ENCODE measurements around the gene USP54. TPM values are rescaled to one million over a fixed set of nuclear protein-coding genes. Genes with fewer than 3 reads are reported as not detected.

USP54 gene
- total RNA-seq, 1 experiment from 2014 or later = 37.9 TPM

GRCh38 chr10:73556855-73557254 lies 34.3 kb downstream of the USP54 start:
- Histone ChIP-seq H3K23me2 (ENCODE audit: insufficient read length, low read depth, low read length, poor library complexity, severe bottlenecking) (no peaks in the 10 kb centered on the region), H4K20me1 (ENCODE audit: control insufficient read depth, insufficient read depth, insufficient read length) (no peaks in the 10 kb centered on the region), H3T11ph (ENCODE audit: low read length) (no peak overlapping the region), H3K4ac (ENCODE audit: low read depth, low read length) (no peak overlapping the region), H4K91ac (ENCODE audit: insufficient read length, low read depth, low read length) (no peak overlapping the region), H2BK12ac (ENCODE audit: insufficient read length, low read depth, low read length) (no peak overlapping the region), H3K23ac (ENCODE audit: insufficient read length, low read depth, low read length) (no peak overlapping the region), H3K27me3 (ENCODE audit: insufficient read depth, low read length) (no peaks in the 10 kb centered on the region), H2AK5ac (ENCODE audit: insufficient read length, low read length) (no peak overlapping the region), H3K4me2 (ENCODE audit: insufficient read depth, insufficient read length, low read length) (no peak overlapping the region), H2BK120ac (ENCODE audit: low read depth, low read length, poor library complexity, severe bottlenecking) (no peak overlapping the region), H2AFZ (ENCODE audit: low read length) (no peak overlapping the region), H2BK5ac (ENCODE audit: insufficient read length, low read length) (no peak overlapping the region), H3K14ac (ENCODE audit: insufficient read depth, low read length) (no peak overlapping the region), H2BK20ac (ENCODE audit: low read depth, low read length, poor library complexity, severe bottlenecking) (no peak overlapping the region), H3K79me2 (ENCODE audit: insufficient read depth, low read length) (no peaks in the 10 kb centered on the region), H3K4me1 (ENCODE audit: insufficient read depth, low read length) (no peaks in the 10 kb centered on the region), H2BK15ac (ENCODE audit: low read depth, low read length) (no peak overlapping the region), H4K8ac (replicated peaks; ENCODE audit: insufficient read length, low read depth, low read length) (no peak overlapping the region), H3K9ac (ENCODE audit: extremely low read depth, insufficient read length, low read length) (no peak overlapping the region), H3K79me1 (ENCODE audit: insufficient read depth, low read depth, low read length, poor library complexity, severe bottlenecking) (no peaks in the 10 kb centered on the region), H3K27ac (ENCODE audit: insufficient read length, low read depth, low read length) (no peak overlapping the region), H3K56ac (ENCODE audit: insufficient read length, low read depth, low read length) (no peak overlapping the region), H4K5ac (ENCODE audit: insufficient read length, low read depth, low read length) (no peak overlapping the region), H3K9me3 (ENCODE audit: control insufficient read depth, low read depth, low read length) (no peaks in the 10 kb centered on the region), H3K18ac (ENCODE audit: insufficient read length, low read depth, low read length) (no peak overlapping the region)
- no peak for DNase-seq
- Mint-ChIP-seq H3K27ac (no peak overlapping the region), H3K4me3 (no peak overlapping the region), H3K27me3 (ENCODE audit: low read depth) (no peaks in the 10 kb centered on the region), H3K4me1 (peaks cover 2 to 4% of the 10 kb centered on the region in 2 experiments; a peak in 1 of 4 replicates), H3K36me3 (ENCODE audit: insufficient read depth in 1 of 3, low read depth in 3 of 3) (peaks cover 0 to 10% (median 3%) of the 10 kb centered on the region in 3 experiments; a peak in 2 of 7 replicates), H3K9me3 (no peaks in the 10 kb centered on the region)
- no peak for TF ChIP-seq CTCF (conservative IDR thresholded peaks at IDR 0.05)
- no CpG with 5 or more reads among the region's 2 CpGs for WGBS (ENCODE audit: extremely low coverage, insufficient read length, low lambda C conversion rate)

All from H9 (cell line).